HepG2 (cell line): ENCODE measurements around the gene DLG4. TPM values are rescaled to one million over a fixed set of nuclear protein-coding genes. Genes with fewer than 3 reads are reported as not detected.

Source experiments
- BORCS8-MEF2B ChIP-seq: sonication (generic); formaldehyde crosslinking; IDR thresholded peaks from 2 replicates; pipeline ENCODE4 v1.8.0; 2022; ENCODE audit warnings: mild to moderate bottlenecking, missing genetic modification reagents
- CCDC6 ChIP-seq: sonication (generic); formaldehyde crosslinking; IDR thresholded peaks from 2 replicates; pipeline ENCODE4 v1.8.1; 2022; ENCODE audit warnings: mild to moderate bottlenecking, missing genetic modification reagents, moderate library complexity
- CHD2 ChIP-seq: IDR thresholded peaks from 2 replicates; pipeline ENCODE4 v1.6.1; 2011; ENCODE audit warnings: low read depth, low read length, improper control_type of control experiment
- CREBL2 ChIP-seq: sonication (generic); formaldehyde crosslinking; IDR thresholded peaks from 2 replicates; pipeline ENCODE4 v1.8.1; 2023; ENCODE audit warnings: missing genetic modification reagents, mild to moderate bottlenecking, borderline replicate concordance
- DMAP1 ChIP-seq: IDR thresholded peaks from 2 replicates; pipeline ENCODE4 v1.6.1; 2016
- ETV5 ChIP-seq: IDR thresholded peaks from 2 replicates; pipeline ENCODE4 v1.6.1; 2018; ENCODE audit warnings: missing biosample characterization, missing genetic modification reagents, inconsistent platforms, borderline replicate concordance
- HES4 ChIP-seq: sonication (generic); formaldehyde crosslinking; IDR thresholded peaks from 2 replicates; pipeline ENCODE4 v1.9.0; 2021; ENCODE audit warnings: mild to moderate bottlenecking, missing genetic modification reagents, borderline replicate concordance
- HOXA5 ChIP-seq: sonication (generic); formaldehyde crosslinking; IDR thresholded peaks from 2 replicates; pipeline ENCODE4 v1.4.0; 2020; ENCODE audit warnings: missing genetic modification reagents
- MED1 ChIP-seq: sonication (generic); formaldehyde crosslinking; IDR thresholded peaks from 2 replicates; pipeline ENCODE4 v1.4.0; 2020; ENCODE audit warnings: missing genetic modification reagents
- MXD4 ChIP-seq: IDR thresholded peaks from 2 replicates; pipeline ENCODE4 v1.6.1; 2016; ENCODE audit warnings: mild to moderate bottlenecking, missing biosample characterization, missing genetic modification reagents
- RAD21 ChIP-seq: fragments of 450-650 bp; formaldehyde crosslinking; IDR thresholded peaks from 2 replicates; pipeline ENCODE4 v1.5.0; 2020; ENCODE audit warnings: mild to moderate bottlenecking
- RFX1 ChIP-seq: fragments of 450-650 bp; IDR thresholded peaks from 2 replicates; pipeline ENCODE4 v1.6.1; 2017
- SP5 ChIP-seq: IDR thresholded peaks from 2 replicates; pipeline ENCODE4 v1.6.1; 2016; ENCODE audit warnings: low read depth, borderline replicate concordance
- THAP9 ChIP-seq: sonication (generic); formaldehyde crosslinking; IDR thresholded peaks from 2 replicates; pipeline ENCODE4; 2020; ENCODE audit warnings: missing genetic modification reagents, mild to moderate bottlenecking, borderline replicate concordance
- ZBTB7B ChIP-seq: sonication (generic); formaldehyde crosslinking; IDR thresholded peaks from 2 replicates; pipeline ENCODE4 v1.4.0; 2020; ENCODE audit warnings: missing genetic modification reagents
- ZNF225 ChIP-seq: sonication (generic); formaldehyde crosslinking; IDR thresholded peaks from 2 replicates; pipeline ENCODE4 v1.4.0; 2020; ENCODE audit warnings: mild to moderate bottlenecking, missing genetic modification reagents
- ZNF547 ChIP-seq: sonication (generic); formaldehyde crosslinking; IDR thresholded peaks from 2 replicates; pipeline ENCODE4 v1.5.1; 2020; ENCODE audit warnings: mild to moderate bottlenecking, missing genetic modification reagents
- ZNF746 ChIP-seq: sonication (generic); formaldehyde crosslinking; IDR thresholded peaks from 2 replicates; pipeline ENCODE4 v1.8.0; 2022; ENCODE audit warnings: mild to moderate bottlenecking, missing genetic modification reagents
- ZNF747 ChIP-seq: sonication (generic); formaldehyde crosslinking; IDR thresholded peaks from 2 replicates; pipeline ENCODE4 v1.8.1; 2023; ENCODE audit warnings: missing genetic modification reagents, mild to moderate bottlenecking, borderline replicate concordance
- ZNF800 ChIP-seq: sonication (generic); formaldehyde crosslinking; IDR thresholded peaks from 2 replicates; pipeline ENCODE4 v1.4.0; 2020; ENCODE audit warnings: missing genetic modification reagents
- polyA plus RNA-seq, 8 experiments: library from polyadenylated mRNA; depleted of rRNA in 3 of 8; stranded (reverse) in 7 of 8; unstranded in 1 of 8; fragments of >200 nt; fragmentation: Illumina TruSeq in 4 of 8; extraction: Trizol in 4 of 8; gene quantifications; 2 replicates each; pipeline versions ENCODE4 v1.2.1 to v1.2.3, GENCODE V29; 2011 to 2016; ENCODE audit warnings: low read depth in 4 of 8, missing spikeins in 1 of 8, mixed read lengths in 1 of 8; ENCODE audit not compliant: insufficient read depth in 1 of 8
- total RNA-seq, 5 experiments: library from RNA; depleted of rRNA; stranded (reverse); fragments of >200 nt; fragmentation: Illumina TruSeq; extraction: Trizol; gene quantifications; 2 replicates each; pipeline ENCODE4 v1.2.3, GENCODE V29; 2016; ENCODE audit warnings: low read depth in 1 of 5
- TF ChIP-seq, protein P1 (sequence below): sonication (generic); formaldehyde crosslinking; IDR thresholded peaks from 2 replicates; pipeline ENCODE4 v1.4.0; 2020; ENCODE audit warnings: missing genetic modification reagents

Gene DLG4
- total and polyA plus RNA-seq, 2 of the 13 experiments (the other 11 are each of a cell fraction or from before 2014, with no cell fraction given), result 0.71 to 4.3 TPM

DNA sequence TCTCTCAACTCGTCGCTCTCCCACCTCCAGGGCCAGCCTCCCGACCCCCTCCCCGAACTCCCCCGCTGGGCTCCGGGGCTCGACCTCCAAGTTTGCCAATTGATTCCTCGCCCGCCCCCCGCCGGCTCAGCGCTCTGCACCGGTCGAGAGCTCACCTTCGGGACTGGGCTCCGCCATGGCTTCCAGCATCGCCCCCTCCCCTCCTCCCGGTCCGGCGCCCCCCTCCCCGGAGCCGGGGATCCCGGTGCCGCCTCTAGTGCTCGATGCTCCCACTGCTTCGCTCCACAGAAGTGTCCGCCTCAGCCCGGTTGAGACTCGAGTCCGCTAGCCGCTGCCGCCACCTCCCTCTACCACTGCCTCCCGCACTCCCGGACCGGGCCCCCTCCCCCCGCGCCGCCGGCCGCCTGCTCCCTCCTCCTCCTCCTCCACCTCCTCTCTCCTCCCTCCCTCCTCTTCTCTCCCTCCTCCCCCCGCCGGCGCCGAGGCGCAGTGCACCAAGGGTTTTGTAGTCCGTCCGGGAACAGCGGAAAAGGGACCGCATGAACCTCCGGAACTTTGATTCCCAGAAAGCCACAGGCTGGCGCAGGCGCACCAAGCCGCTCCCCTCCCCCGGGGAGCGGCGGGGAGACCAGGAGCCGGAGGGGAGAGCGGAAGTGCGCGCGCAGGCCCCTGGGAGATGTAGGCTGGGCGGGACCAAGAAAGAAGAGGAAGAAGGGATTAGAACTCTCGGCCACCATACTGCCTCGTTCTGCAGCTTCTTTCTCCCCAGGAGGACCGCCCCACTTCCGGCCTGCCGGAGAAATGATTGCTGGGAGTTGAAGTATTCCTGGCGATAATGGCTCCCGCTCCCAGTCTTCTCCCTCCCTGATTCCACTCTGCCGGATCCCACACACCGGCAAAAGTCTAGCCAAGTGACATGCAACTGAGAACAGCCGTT is 19.7 kb upstream of the DLG4 start, which contains the start of gene PHF23 (continued):
- TF ChIP-seq ZNF747, result peak; percentile 59; the same call in 1 of the 2 replicates
- TF ChIP-seq CCDC6 (CRISPR knock-in tag), result peak; percentile 17; the same call in 1 of the 2 replicates
- peak; percentile 54; the same call in 1 of the 2 replicates for TF ChIP-seq BORCS8-MEF2B
- no peak for TF ChIP-seq HES4
- TF ChIP-seq ZNF800 (CRISPR knock-in tag), result 0 out of 2 replicates have a peak, but pooled peaks have one; percentile 21
- TF ChIP-seq, protein P1, sequence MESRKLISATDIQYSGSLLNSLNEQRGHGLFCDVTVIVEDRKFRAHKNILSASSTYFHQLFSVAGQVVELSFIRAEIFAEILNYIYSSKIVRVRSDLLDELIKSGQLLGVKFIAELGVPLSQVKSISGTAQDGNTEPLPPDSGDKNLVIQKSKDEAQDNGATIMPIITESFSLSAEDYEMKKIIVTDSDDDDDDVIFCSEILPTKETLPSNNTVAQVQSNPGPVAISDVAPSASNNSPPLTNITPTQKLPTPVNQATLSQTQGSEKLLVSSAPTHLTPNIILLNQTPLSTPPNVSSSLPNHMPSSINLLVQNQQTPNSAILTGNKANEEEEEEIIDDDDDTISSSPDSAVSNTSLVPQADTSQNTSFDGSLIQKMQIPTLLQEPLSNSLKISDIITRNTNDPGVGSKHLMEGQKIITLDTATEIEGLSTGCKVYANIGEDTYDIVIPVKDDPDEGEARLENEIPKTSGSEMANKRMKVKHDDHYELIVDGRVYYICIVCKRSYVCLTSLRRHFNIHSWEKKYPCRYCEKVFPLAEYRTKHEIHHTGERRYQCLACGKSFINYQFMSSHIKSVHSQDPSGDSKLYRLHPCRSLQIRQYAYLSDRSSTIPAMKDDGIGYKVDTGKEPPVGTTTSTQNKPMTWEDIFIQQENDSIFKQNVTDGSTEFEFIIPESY, result no peak
- peak; percentile 94 for TF ChIP-seq ZNF746
- peak; percentile 96 for TF ChIP-seq THAP9 (CRISPR knock-in tag)
- 0 out of 2 replicates have a peak, but pooled peaks have one; percentile 19 for TF ChIP-seq CREBL2 (CRISPR knock-in tag)
- peak; percentile 59; the same call in 1 of the 2 replicates for TF ChIP-seq HOXA5 (CRISPR knock-in tag)
- TF ChIP-seq MED1 (CRISPR knock-in tag), result peak; percentile 41; the same call in 1 of the 2 replicates
- TF ChIP-seq DMAP1, result no peak
- no peak for TF ChIP-seq RFX1
- TF ChIP-seq ZNF547 (CRISPR knock-in tag), result peak; percentile 74
- TF ChIP-seq ETV5 (CRISPR knock-in tag), result peak; percentile 82
- TF ChIP-seq SP5 (CRISPR knock-in tag), result 0 out of 2 replicates have a peak, but pooled peaks have one; percentile 32
- 0 out of 2 replicates have a peak, but pooled peaks have one; percentile 9 for TF ChIP-seq RAD21 (CRISPR knock-in tag)
- no peak for TF ChIP-seq MXD4 (CRISPR knock-in tag)
- TF ChIP-seq ZBTB7B (CRISPR knock-in tag), result no peak
- TF ChIP-seq CHD2, result peak; percentile 36; the same call in 1 of the 2 replicates
- TF ChIP-seq ZNF225 (CRISPR knock-in tag), result peak; percentile 68; the same call in 1 of the 2 replicates
